ENCODE results near the gene DARS1.

GRCh38 chr2:135965756-135966155 is 19.7 kb downstream of the DARS1 start:
- TF ChIP-seq CTCF (IDR thresholded peaks at IDR 0.05) (no peak), POLR2A (IDR thresholded peaks at IDR 0.05) (no peak), EP300 (IDR thresholded peaks at IDR 0.05) (no peak)
